SIG-M5 treated with dmso at 0.1 percent for 504 hours (cell line): ENCODE data around the gene PDE4C.
A peak's percentile ranks its signal among the peaks of the same experiment; 100 is the strongest.

ENCODE experiments used
- DNase-seq: peaks from one replicate; lab custom pipeline; 2025; ENCODE audit not compliant: unreplicated experiment; lab: John Stamatoyannopoulos, UW

The PDE4C gene

DNA sequence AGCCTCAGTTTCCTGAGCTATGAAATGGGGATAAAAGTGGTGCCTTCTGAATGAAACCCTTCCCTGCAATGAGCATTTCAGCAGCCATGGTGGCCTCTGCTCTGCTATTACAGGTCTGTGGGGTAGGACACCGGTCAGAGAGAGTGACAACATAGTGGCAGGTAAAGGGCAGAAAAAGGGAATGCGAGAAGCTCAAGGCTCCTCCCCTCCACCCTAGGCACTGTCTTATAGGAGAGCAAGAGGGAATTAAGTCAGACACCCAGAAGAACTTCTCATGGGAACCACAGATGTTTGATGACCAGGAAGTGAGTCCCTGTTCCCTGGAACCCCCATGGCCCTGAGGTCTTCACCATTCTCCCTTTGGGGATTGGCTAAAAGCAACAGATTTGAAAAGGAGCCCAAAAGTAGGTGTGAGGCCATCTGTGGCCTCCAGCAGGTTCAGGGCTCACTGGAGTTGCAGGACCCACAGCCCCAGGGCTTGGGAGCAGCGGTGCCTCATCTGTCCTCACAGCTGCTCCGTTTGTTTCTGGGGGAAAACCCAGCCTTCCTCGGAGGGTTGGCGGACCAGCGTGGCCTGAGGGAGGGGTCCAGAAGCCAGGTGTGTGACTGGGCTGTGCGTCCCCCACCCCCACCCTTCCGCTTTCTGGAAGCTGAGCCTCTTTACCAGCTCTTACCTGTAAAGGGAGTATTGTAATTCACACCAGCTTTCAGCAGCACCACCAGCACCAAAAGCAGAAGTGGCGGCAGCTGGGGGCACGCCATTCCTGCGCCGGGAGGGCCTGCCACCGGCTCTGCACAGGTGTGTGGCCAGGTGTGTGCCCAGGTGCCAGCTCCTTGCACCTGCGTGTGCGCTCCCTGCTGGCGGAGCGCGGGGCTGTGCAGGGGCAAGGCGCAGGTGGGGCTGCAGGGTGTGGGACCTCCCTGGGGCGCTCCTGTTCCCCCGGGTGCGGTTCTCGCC, 28.6 kb upstream of the PDE4C start:
- no peak for DNase-seq

DNA sequence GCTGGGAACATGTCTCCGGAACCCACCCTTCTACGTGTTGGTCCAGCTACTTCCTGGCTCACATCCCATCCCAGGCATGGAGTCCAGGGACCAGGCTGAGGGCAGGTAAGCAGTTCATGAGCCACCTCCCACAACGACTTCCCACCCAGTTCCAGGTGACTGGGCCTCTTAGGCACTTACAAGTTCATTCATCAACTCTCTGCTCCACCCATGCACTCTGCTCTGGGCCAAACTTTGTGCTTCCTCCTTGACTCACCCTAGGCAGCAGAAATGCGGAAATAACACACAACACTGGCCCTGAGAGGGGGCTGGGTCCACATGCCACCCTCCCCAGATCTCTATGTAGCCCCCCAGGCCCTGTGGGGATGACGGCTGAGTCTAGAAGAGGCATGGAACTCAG, 27.5 kb upstream of the PDE4C start:
- DNase-seq, result peak; percentile 46

DNA sequence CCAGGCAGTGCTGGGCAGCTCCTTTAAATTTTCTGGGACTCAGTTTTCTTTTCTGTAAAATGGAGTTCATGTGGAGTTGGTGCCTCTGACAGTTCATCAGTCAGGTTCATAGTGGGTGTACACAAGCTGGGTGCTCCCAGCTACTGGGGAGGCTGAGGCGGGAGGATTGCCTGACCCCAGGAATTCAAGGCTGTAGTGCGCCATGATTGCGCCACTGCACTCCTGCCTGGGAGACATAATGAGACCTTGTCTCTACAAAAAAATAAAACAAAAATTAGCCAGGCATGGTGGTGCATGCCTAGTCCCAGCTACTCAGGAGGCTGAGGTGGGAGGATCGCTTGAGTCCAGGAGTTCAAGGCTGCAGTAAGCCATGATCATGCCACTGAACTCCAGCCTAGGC, 26.9 kb upstream of the PDE4C start:
- no peak for DNase-seq

DNA sequence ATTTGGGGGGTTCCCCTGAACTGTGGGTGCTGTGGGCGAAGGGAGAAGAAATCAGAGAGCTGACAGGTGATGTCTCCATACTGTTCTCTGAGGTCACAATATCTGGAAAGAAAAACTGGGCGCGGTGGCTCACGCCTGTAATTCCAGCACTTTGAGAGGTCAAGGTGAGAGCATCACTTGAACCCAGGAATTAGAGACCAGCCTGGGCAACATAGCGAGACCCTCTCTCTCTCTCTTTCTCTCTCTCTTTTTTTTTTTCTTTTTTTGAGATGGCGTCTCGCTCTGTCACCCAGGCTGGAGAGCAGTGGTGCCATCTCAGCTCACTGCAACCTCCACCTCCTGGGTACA, 26.1 kb upstream of the PDE4C start:
- no peak for DNase-seq

DNA sequence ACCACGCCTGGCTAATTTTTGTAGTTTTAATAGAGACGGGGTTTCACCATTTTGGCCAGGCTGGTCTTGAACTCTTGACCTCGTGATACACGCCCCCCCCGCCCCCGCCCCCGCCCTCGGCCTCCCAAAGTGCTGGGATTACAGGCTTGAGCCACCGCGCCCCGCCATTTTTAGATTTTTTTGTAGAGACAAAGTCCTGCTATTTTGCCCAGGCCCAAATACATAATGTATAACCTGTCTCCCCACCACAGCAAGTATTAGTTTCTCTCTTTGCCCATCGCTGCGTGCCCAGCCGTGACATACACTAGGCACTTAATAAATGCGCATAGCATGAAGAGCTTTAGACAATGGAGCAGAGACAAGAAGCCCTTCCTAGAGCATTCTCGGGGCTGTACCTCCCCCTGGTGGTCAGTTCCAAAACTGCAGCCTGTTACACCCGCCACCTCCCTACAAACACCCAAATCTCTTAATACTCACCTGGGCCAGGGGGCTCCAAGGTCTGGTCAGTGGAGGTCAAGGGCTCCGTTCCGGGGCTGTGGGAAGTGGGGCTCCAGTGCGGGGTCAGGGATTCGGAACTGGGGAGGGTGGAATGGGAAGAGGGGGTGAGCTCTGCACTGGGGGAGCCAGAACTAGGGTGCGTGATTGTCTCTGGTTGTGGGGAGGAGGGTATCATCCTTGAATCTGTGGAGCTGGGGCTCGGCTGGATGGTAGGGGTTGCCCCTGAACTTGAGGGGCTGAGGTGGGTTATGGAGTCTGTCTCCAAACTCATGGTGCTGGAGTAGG, 25.5 kb upstream of the PDE4C start:
- DNase-seq, result peak; percentile 57

DNA sequence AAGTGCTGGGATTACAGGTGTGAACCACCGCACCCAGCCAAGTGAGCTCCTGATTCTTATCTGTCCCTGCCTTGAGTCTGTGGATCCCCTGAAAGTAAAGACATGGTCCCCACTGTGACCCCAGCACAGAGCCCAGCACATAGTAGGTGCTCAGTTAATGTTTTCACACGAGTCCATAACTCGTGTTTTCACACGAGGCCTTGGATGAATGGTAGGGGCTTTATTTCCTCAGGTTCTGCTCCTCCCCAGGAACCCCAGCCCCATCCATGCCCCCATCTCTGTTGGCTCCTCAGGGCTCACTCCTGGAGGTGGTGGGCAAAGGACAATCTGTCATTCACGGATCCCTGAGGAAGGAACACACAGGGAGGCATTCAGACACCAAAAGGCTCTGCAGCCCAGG, 23.6 kb upstream of the PDE4C start:
- DNase-seq, result no peak

DNA sequence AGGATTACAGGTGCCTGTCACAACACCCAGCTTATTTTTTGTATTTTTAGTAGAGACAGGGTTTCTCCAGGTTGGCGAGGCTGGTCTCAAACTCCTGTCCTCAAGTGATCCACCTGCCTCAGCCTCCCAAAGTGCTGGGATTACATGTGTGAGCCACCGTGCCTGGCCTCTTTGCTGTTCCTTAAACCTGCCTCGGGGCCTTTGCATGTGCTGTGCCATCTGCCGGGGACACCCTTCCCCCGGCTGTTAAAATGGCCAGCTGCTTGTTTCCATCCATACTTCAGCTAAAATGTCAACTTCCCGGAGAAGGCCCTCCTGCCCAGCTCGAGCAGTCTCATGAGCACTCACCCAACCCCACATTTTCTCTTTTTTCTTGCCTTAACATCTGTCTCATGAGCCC, 19.1 kb upstream of the PDE4C start:
- no peak for DNase-seq

DNA sequence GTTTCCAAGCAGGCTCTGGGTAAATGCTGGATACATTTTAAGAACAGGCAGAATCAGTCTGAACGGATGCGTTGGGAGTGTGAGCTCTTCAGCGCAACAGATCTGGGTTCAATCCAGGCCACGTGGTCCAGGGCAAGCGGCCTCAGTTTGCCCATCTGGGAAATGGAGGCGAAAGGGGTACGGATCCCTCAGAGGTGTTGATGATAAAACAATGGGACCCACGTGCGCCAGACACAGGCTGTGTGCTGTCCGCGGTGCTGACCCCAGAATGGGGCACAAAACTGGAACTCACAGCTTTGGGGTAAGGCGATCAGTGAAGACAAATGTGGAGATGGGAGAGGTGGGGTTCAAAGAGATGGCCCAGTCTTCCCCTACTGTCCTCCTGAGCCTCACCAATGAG, 13.1 kb upstream of the PDE4C start:
- no peak for DNase-seq

DNA sequence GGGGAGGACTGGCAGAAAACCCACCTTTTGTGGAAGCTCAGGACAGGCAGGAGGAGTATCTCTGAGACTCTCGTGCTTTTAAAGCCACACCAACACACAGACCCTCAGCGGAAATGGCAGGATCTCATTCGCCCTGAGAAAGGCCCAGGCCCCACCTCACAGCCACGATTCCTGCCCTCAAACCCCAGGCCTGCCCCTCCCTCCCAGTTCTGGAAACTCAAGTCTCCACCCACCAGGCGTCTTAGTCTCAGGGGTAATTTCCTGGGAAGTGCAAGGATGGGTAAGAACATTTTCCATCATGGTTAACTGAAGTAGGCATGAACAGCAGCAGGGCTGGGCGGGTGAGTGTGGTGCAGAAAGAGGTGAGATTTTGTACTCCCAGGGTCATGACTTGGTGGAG, 8.0 kb upstream of the PDE4C start:
- DNase-seq, result no peak

DNA sequence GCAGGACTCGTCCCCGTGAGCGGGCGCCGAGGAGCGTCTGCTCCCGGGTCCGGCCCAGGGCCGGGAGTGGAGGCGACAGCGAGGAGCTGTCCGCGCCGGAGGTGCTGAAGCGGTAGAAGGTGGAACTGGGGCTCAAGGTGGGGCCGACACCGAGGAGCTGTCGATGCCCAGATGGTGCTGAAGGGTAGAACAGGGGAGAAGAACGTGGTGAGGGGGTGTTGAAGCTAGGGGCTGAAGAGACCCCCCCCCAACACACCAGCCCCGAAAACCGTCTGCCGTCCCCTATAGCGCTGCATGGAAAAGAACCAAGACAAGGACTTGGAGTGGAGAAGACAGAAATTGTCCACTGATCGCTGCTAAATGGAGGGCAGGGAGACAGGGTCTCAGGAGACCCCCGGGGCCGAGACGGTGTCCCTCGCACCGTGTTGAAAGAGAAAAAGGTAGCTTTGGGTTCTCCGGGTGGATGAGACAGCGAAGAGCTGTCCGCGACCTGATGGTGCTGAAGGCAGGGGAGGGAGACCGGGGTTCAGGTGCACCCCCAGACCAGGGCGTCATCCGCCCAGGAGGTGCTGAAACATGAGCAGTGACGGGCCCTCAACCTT, 7.1 kb upstream of the PDE4C start:
- peak; percentile 20 for DNase-seq

DNA sequence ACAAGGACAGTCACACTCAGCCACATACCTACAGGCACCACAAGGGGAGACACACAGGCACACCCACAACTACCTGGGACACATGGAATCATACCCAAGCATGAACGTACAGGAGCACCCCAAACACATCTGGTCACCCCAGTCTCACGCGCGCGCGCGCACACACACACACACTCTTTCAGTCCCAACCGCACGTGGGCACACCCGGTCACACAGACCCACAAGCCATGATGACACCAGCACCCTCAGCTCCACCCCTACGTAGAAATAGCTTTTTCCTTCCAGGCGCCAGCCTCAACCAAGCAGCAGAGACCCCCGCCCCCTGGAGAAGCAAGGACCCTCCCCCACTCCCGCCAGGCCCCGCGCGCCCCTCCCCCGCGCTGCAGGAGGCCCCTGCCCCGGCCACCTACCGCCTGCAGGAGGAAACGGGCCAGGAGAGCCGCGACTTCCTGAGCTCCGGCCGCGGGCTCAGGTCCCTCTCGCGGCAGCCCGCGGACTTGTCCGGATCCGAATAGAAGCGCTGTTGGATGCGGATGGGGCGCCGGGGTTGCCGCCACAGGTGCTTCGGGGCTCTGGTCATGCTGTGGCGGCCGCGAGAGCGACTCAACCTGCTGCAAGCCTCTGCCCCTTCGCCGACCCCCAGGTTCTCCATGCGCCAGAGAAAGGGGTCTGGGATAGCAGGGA, 6.4 kb upstream of the PDE4C start:
- DNase-seq, result no peak

DNA sequence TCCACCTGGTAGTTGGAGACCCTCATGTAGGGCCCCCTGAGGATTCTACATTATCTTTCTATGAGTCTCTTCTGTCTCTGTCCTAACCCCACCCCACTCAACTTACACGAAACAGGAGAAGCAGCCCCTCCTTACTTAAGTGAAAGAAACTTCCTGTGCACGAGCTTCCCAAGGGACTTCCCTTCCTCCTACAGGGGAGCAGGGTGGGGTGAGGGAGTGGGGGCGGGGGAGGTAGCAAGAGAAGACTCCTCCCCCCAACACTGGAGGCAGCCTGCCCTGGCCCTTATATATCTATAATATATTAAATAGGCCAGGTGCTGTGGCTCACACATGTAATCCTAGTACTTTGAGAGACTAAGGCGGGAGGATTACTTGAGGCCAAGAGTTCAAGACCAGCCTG, 5.5 kb upstream of the PDE4C start:
- DNase-seq, result no peak

DNA sequence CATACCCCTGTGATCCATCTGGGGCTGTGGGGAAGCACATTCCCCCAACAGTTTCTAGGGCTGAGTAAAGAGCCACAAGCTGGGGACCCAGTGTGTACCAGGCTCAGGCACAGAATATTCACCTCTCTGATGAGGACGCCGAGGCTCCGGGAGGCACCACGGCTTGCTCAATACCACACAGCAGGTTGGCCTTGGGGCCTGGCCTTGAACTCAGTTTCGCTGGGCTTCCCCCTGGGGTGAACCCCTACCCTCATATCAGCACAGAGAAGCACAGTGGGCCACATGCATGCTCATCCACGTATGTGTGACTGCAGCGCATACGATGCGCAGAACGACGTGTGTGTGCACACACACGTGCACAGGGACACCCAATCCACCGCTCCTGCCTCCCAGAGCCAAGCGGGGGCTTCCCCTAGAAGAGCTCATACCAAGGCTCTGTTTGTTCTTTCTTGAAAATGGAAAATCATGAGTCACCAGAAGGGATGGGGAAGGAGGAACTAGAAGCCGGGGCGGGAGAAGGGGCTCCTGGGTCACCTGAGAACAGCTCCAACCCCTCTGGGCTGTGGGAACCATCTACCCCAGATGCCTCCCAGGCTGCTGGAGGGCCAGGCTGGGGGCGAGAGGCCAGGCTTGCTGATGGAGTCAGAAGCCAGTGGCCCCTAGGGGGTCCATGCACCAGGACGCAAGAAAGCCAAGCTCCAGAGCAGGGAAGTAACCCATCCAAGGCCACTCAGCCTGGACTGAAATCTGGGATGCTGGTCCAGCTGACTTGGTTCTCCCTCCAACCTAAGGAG, 4.9 kb upstream of the PDE4C start:
- peak; percentile 39 for DNase-seq

DNA sequence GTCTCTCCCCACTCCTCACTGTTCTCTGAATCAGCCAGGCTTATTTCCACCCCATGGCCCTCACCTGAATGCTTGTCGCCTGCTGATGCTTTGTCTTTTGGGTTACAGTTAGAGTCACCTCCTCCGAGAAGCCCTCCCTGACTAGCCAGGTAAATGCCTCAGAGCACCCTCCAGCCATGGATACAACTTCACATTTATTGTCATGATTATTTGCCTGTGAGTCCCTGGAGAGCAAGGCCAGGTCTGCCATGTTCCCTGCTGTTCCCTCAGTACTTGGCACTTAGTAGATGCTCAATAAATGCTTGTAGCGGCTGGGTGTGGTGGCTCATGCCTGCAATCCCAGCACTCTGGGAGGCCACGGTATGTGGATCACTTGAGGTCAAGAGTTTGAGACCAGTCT, 3.7 kb upstream of the PDE4C start:
- DNase-seq, result no peak

DNA sequence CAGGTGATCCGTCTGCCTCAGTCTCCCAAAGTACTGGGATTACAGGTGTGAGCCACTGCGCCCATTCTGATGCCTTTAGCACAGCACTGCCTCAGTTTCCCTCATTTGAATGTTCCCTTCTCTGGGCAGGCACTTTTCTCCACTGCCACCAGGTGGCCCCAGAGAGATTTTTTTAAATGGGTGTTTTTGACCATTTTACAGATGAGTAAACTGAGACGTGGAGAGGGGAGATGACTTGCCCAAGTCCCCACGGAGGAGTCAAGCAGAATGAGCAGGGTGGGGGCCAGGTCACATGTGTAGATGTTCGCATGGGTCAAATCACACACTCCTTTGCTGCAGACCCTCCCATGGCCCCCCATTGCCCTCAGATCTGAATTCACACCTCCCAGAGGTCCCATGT, 3.2 kb upstream of the PDE4C start:
- no peak for DNase-seq

DNA sequence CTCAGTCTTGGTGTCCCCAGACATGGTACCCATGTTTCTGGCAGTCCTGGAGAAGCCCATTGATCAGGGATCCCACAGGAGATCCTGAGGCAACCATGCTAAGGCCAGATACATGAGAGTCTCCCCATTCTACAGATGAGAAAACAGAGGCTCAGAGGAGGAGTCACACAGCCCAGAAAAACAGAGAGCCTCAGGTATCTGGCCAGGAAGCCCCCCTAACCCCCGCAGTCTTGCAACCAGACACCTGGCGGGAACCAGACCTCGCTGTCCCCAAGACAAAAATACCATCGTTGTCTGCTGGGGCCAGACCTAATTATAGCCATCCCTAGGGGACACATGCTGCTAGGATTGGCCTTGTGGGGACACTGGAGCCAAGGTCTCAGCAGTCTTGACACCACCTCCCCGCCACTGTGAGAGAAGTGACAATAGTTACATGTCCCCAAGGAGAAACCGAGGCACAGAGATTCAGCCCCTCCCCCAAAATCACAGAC, 1.6 kb upstream of the PDE4C start:
- DNase-seq, result no peak

DNA sequence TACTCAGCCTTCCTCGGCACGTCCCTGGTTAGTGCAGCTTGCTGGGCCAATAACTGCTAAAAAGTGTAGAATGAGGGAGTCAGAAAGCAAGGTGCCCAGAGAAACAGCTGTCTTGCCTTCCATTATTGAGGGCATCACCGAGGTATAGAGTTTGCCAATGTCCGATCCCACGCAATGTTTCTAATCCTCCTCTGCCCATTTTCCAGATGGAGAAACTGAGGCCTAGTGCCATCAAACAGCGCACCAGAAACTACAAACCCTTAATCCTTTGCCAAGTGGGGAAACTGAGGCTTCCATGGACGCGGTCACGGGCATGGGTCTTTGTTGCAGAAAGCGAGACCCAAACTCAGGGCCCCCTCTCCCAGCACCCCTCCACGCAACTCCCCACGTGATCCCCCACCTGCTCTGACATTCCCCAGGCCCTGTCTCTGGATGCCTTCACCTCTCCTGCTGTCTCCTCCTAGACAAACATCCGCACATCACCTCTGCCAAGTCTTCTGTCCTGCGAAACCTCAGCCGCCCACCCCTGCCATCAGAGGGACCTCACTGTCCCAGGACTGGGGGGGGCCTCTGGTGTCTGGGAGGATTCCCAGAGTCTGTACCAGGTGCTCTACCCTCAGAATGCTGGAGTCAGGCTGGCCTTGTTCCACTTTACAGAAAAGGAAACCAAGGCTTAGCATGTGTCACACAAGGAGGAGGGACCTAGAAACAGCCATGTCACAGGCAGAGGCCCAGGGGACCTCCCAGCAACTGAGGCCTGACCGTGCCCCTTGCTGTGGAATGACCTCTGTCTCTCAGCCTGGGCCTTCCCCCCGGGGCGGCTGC, 930 bp upstream of the PDE4C start:
- DNase-seq, result no peak

DNA sequence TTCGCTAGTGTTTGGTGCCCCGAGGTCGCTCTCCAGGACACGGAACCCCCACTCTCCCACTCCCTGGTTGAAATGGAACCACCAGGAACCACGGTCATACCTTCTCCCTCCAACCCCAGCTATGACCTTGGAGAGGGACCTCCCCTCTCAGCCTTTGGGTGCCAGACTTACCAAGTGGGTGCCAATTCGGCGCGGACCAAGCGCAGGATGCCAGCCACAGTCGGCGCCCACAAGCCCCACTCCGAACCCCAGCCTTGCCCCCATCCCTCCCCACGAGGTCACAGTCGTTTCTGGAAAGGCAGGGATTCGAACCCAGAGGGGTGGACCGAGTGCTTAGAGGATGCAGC, 910 bp downstream of the PDE4C start:
- no peak for DNase-seq

DNA sequence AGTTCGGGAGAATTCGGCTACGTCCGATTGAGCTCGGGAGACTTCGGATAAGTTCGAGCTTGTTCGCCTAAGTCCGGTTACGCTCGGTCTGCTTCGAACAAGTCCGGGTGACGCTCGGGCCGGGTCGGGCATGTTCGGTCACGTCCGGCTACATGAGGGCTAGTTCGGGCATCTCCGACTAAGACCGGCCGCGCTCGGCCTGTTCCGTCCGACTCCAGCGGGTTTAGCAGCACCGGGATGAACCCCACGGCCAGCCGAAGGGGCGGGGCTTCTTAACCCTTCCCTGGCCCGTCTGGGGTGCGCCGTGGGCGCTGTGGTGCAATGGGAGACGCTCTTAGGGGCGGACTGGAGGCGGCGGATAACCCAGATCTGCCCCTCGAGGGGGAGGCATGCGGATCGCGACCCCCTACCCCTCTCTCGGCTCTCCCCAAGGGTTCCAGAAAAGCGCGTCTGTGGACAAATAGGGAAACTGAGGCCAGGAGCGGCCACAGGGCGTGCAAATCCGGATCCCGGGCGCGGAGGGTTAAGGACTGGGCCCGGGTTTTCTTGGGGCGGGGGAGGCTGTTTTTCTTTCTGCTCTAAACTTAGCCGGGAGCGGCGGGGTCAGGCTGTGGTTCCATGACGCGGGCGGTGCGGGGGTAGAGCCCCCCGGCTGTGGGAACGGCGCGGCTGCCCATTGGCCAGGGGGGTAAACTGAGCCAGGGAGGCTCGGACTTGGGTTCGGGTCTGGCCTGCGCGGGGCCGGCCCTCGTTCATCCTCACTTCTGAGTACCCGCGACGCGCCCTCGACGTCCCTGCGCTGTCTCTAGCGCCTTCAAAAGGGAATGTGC, 1.5 kb downstream of the PDE4C start:
- DNase-seq, result peak; percentile 93
